IMR-90 (cell line): ENCODE measurements around the gene SERPINB10. TPM values are rescaled to one million over a fixed set of nuclear protein-coding genes. Genes with fewer than 3 reads are reported as not detected.

Experiments
- CHD1 ChIP-seq: IDR thresholded peaks from 2 replicates; pipeline ENCODE4 v1.6.1; 2012; ENCODE audit warnings: low read depth, low read length, improper control_type of control experiment
- CTCF ChIP-seq: conservative IDR thresholded peaks from 2 replicates; pipeline ENCODE4 v1.5.1; 2012; ENCODE audit warnings: mild to moderate bottlenecking, low read depth, low read length, improper control_type of control experiment
- SMC3 ChIP-seq: fragments of 150-350 bp; IDR thresholded peaks from 2 replicates; pipeline ENCODE4 v1.6.1; 2016; ENCODE audit warnings: low read depth, mild to moderate bottlenecking, antibody characterized with exemption, low read length, moderate library complexity
- polyA plus RNA-seq, 3 experiments: library from polyadenylated mRNA; depleted of rRNA; stranded (reverse); fragments of >200 nt; gene quantifications; 2 replicates each; pipeline ENCODE4 v1.2.3, GENCODE V29; 2012; ENCODE audit warnings: low replicate concordance in 1 of 3
- total RNA-seq: library from RNA; depleted of rRNA; stranded (reverse); fragments of >200 nt; gene quantifications from 2 replicates; pipeline ENCODE4 v1.2.3, GENCODE V29; 2012

The SERPINB10 gene
- total and polyA plus RNA-seq, 2 of the 4 experiments (the other 2 are of a cell fraction), result not detected

- TF ChIP-seq CTCF (no peak), CHD1 (no peak), SMC3 (no peak)
Measured at GRCh38 chr18:63882333-63883141, 25.2 kb upstream of the SERPINB10 start (continued).
